IPS-20b (cell line): ENCODE measurements around the gene COX6A2.

ENCODE experiments used
- H3K27ac ChIP-seq: one replicate; pipeline ENCODE4 v1.5.1; 2013; ENCODE audit warnings: low read length
- H3K27me3 ChIP-seq: 2 replicates; pipeline ENCODE4 v1.6.1; 2013; ENCODE audit warnings: mild to moderate bottlenecking, low read length, inconsistent platforms; ENCODE audit not compliant: insufficient read depth
- H3K36me3 ChIP-seq: 2 replicates; pipeline ENCODE4 v1.6.1; 2013; ENCODE audit warnings: low read depth, mild to moderate bottlenecking, inconsistent platforms, low read length, moderate library complexity; ENCODE audit not compliant: insufficient read depth
- H3K4me1 ChIP-seq: 2 replicates; pipeline ENCODE4 v1.6.1; 2013; ENCODE audit warnings: mild to moderate bottlenecking, control low read depth, inconsistent platforms, low read length, moderate library complexity; ENCODE audit not compliant: insufficient read depth
- H3K4me3 ChIP-seq: 2 replicates; pipeline ENCODE4 v1.5.1; 2013; ENCODE audit warnings: mild to moderate bottlenecking, low read length, inconsistent platforms
- H3K9ac ChIP-seq: 2 replicates; pipeline ENCODE4 v1.6.1; 2013; ENCODE audit warnings: low read depth, mild to moderate bottlenecking, inconsistent platforms, low read length, moderate library complexity
- H3K9me3 ChIP-seq: 2 replicates; pipeline ENCODE4 v1.6.1; 2013; ENCODE audit warnings: mild to moderate bottlenecking, low read depth, low read length, inconsistent platforms; ENCODE audit not compliant: insufficient read depth

COX6A2 gene

DNA sequence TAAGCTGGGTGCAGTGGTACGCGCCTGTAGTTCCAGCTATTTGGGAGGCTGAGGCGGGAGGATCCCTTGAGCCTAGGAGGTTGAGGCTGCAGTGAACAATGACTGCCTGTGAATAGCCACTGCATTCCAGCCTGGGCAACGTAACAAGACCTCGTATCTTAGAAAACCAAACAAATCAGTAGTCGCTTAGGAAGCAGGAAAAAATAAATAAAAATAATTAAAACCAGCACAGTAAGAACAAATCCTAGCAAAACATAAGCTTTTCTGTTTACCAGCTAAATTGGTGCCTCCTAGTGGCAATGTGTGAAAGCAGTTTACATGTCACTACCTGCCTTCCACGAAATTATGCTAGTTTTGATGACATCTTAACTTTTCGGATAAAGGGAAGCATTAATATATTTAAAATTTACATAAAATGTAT is 32.4 kb upstream of the COX6A2 start:
- H3K9me3 ChIP-seq: no peaks in the 10 kb centered on the region
- no peak overlapping the region for H3K27ac ChIP-seq
- peak overlapping the region; percentile 85; the same call in 1 of the 2 replicates for H3K9ac ChIP-seq
- H3K4me1 ChIP-seq: peaks cover 3% of the 10 kb centered on the region; the same call in 1 of the 2 replicates
- peak overlapping the region; percentile 83 for H3K4me3 ChIP-seq
- peaks cover 6% of the 10 kb centered on the region; the same call in 1 of the 2 replicates for H3K36me3 ChIP-seq
- no peaks in the 10 kb centered on the region for H3K27me3 ChIP-seq

DNA sequence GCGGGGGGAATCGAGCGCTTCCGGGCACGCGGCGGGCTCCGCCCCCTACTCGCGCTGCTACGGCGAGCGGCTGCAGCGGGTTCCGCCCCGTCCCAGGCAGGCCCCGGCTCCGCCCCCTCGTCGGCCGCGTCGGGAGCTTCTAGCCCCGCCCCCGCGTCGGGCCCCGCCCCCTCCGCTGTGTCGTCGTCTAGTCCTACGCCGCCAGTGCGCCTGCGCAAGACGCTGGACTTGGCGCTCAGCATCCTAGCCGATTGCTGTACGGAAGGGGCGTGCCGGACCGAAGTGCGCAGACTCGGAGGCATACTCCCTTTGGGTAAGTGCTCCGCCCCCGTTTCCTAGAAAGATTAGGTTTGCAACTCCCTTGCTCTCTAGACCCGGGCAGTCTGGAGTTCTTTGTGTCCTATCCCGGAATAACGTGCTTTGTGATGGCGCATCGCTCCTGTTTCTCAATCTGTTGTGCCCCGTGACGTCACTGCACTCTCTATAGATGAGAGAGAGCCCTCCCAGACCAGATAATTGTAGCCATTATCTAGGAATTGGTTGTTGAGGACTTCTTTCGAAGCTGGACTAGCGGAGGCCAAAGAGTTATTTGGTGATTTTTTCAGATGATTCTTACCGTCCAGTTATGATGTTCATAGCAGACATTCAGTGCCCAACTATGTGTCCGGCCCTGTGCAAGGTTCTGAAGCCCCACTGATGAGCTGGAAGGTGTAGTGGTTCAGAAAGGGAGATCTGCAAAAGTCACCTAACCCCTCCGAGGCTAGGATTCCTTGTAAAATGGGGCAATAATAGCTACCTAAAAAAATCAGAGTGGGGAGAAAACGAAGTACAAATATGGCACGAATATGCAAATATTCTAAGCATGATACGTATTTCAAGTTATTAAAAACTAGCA is 31.8 kb upstream of the COX6A2 start:
- Histone ChIP-seq H3K4me1 (peaks cover 3% of the 10 kb centered on the region; the same call in 1 of the 2 replicates), H3K36me3 (0 out of 2 replicates have a peak, but pooled peaks cover 3% of the 10 kb centered on the region), H3K27ac (peak overlapping the region; percentile 93)

GRCh38 chr16:31458844-31459686 is 30.9 kb upstream of the COX6A2 start, which contains the start of gene ARMC5:
ARMC5 (plus strand) TSS chr16:31459501; CDS start chr16:31459525, 24 bp downstream.
- peak within 1 kb of the TSS; percentile 96 for H3K9ac ChIP-seq
- peak within 1 kb of the TSS; percentile 93 for H3K27ac ChIP-seq
- peaks cover 3% of the 10 kb centered on the region; the same call in 1 of the 2 replicates for H3K4me1 ChIP-seq
- no peaks in the 10 kb centered on the region for H3K27me3 ChIP-seq
- H3K9me3 ChIP-seq: no peaks in the 10 kb centered on the region
- H3K36me3 ChIP-seq: no peaks in the 10 kb centered on the region
- peak within 1 kb of the TSS; percentile 83 for H3K4me3 ChIP-seq

More for the DNA sequence above, 31.8 kb upstream of the COX6A2 start:
- H3K9ac ChIP-seq: peak overlapping the region; percentile 96
- H3K9me3 ChIP-seq: no peaks in the 10 kb centered on the region
- H3K4me3 ChIP-seq: peak overlapping the region; percentile 83
- no peaks in the 10 kb centered on the region for H3K27me3 ChIP-seq

GRCh38 chr16:31458073-31458843 is 30.1 kb upstream of the COX6A2 start:
- Histone ChIP-seq H3K9ac (peak overlapping the region; percentile 96; the same call in 1 of the 2 replicates), H3K4me3 (peak overlapping the region; percentile 81), H3K4me1 (peaks cover 9% of the 10 kb centered on the region), H3K27ac (peak overlapping the region; percentile 93), H3K36me3 (no peaks in the 10 kb centered on the region), H3K9me3 (no peaks in the 10 kb centered on the region), H3K27me3 (no peaks in the 10 kb centered on the region)

- Histone ChIP-seq H3K27me3 (no peaks in the 10 kb centered on the region), H3K9ac (no peak overlapping the region), H3K9me3 (no peaks in the 10 kb centered on the region), H3K4me1 (peaks cover 19% of the 10 kb centered on the region), H3K4me3 (peak overlapping the region; percentile 81; the same call in 1 of the 2 replicates), H3K36me3 (no peaks in the 10 kb centered on the region), H3K27ac (no peak overlapping the region)
These were observed 28.8 kb upstream of the COX6A2 start for GRCh38 chr16:31456988-31457360.

DNA sequence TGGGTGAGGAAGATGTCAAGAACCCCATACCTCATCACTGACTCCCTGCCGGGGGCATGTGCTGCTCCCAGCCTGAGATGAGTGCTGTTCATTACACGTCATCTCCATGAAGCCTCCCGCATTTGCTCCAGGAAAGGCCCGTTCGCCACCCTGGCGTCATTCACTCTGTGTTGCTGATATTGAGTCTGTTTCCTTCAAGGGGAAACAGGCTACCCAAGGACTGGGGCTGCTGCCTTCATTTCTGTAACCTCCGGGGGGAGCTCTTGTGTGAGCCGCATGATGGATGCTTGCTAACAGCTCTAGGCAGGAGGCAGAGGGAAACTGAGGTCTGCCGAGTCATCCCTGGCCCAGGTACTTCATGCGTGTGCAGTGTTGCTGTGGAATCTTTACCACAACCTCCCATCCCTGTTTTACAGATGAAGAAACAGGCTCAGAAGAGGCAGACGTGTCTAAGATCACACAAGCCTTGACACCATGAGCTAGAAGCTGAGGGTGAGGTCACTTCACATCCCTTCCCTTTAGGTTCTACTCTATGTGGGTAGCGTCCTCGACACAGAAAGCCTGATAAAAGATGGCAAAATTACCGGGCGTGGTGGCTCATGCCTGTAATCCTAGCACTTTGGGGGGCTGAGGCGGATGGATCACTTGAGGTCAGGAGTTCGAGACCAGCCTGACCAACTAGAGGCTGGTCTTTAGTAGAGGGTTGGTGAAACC is 27.6 kb upstream of the COX6A2 start:
- no peak overlapping the region for H3K27ac ChIP-seq
- H3K36me3 ChIP-seq: no peaks in the 10 kb centered on the region
- H3K4me3 ChIP-seq: no peak overlapping the region
- H3K9ac ChIP-seq: no peak overlapping the region
- no peaks in the 10 kb centered on the region for H3K27me3 ChIP-seq
- H3K9me3 ChIP-seq: no peaks in the 10 kb centered on the region
- peaks cover 24% of the 10 kb centered on the region for H3K4me1 ChIP-seq

DNA sequence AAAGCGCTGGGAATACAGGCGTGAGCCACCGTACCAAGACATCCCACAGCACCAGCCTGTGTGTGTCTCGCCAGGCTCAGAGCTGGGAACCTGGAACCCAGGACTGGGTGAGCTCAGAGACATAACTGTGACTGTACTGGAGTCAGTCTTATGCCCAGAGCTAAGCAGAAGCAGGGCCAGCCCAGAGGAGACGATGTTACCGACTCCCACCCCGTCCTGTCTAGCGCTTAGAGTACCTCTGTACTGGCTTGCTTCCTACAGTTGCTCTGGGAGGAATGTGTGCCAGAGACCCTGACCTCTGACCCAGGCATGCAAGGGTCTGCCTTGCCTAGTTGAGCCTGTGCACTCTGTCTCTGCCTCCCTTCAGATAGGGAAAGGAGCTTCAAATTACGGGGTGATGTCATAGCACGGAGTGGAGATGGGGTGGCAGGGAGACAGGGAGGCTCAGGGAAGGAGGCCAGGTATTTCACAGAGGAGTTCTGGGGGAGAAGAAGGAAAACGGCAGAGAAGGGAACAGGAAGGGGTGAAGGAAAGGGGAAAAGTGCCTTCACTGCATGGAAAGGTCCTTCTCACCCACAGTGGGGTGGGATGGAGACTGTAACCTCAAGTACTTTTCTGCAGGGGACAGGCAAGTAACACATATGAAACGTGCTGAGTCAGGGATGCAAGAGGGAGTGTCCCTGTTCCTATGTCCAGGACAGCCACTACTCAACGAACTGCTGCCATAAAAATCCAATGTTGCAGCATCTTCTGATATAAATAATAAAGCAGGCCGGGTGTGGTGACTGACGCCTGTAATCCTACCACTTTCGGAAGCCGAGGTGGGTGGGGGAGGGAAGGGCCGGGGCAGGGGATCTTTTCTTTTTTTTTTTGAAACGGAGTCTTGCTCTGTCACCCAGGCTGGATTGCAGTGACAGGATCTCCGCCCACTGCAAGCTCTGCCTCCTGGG is 25.4 kb upstream of the COX6A2 start:
- Histone ChIP-seq H3K9me3 (no peaks in the 10 kb centered on the region), H3K9ac (peak overlapping the region; percentile 6; the same call in 1 of the 2 replicates), H3K27ac (no peak overlapping the region), H3K27me3 (no peaks in the 10 kb centered on the region), H3K4me1 (peaks cover 24% of the 10 kb centered on the region), H3K36me3 (no peaks in the 10 kb centered on the region), H3K4me3 (no peak overlapping the region)

DNA sequence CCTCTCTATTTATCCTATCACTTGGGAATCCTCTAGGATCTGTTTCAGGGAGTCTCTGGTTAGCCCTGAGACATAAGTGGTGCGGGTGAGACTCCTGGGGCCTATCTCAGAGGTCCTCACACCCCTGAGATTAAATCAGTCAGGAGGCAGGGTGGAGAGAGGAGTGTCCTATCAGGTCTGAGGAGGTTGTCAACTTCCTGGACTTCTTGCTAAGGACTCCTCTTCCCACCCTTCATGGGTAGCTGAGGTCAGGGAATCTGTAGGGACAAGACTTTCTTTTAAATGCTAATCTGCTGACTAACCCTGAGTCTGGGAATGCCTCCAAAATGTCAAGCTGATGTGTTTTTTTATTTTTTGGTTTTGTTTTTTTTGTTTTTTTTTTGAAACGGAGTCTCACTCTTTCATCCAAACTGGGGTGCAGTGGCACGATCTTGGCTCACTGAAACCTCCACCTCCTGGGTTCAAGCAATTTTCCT is 24.5 kb upstream of the COX6A2 start:
- Histone ChIP-seq H3K4me3 (no peak overlapping the region), H3K27ac (no peak overlapping the region), H3K27me3 (no peaks in the 10 kb centered on the region), H3K4me1 (peaks cover 24% of the 10 kb centered on the region), H3K9me3 (no peaks in the 10 kb centered on the region), H3K9ac (no peak overlapping the region), H3K36me3 (no peaks in the 10 kb centered on the region)

GRCh38 chr16:31451681-31452351 is 23.7 kb upstream of the COX6A2 start:
- Histone ChIP-seq H3K9me3 (no peaks in the 10 kb centered on the region), H3K27ac (no peak overlapping the region), H3K9ac (no peak overlapping the region), H3K4me3 (no peak overlapping the region), H3K4me1 (peaks cover 21% of the 10 kb centered on the region), H3K36me3 (no peaks in the 10 kb centered on the region), H3K27me3 (no peaks in the 10 kb centered on the region)
